ENCODE data around the gene MIOX. TPM values are rescaled to one million over a fixed set of nuclear protein-coding genes. Genes with fewer than 3 reads are reported as not detected.
A peak's percentile ranks its signal among the peaks of the same experiment; 100 is the strongest.

The MIOX gene
- total and polyA plus RNA-seq, 10 of the 15 experiments (the other 5 are each of a cell fraction or from before 2014, with no cell fraction given): 0.10 to 0.31 TPM; not detected in 8

DNA sequence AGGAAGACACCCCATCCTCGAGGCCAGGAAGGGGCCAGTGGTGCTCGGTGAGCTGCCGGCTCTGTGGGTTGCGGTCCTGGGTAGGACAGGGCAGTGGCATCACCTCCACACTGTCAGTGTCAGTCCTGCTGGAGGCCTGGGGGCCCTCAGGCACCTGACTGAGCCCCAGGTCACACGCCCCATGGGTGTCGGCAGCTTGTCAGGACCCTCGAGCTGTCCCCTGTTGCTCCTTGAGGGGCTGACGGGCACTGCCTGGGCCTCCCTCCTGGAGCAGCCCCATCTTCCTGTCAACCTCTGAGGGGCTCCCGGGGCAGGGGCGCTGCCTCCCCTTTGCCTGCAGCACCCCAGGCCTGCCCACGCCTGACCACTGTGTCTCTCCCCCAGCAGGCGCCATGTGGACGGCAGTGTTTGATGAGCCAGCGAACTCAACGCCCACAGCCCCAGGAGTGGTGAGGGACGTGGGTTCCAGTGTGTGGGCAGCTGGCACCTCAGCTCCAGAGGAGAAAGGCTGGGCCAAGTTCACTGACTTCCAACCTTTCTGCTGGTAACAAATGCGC is 47.3 kb upstream of the MIOX start:
- no peak overlapping the region for H2AFZ ChIP-seq (ENCODE audit: control insufficient read depth, low read depth, low read length)
- FAIRE-seq: no peak
- H3K27ac ChIP-seq (ENCODE audit: control insufficient read depth, insufficient read depth): no peak overlapping the region
- no TSS peak for BruUV-seq (replicated peaks)
- H3K36me3 ChIP-seq (ENCODE audit: control insufficient read depth in 2 of 2, insufficient read depth in 2 of 2, low read length in 1 of 2): peaks cover 3 to 33% of the 10 kb centered on the region in 2 experiments; a peak in 3 of 4 replicates
- DNase-seq (ENCODE audit: low read depth, low spot score): no peak
- ChIA-PET POLR2A (no interaction called here), RAD21 (ENCODE audit: unreplicated experiment) (no interaction called here), SMC1A (ENCODE audit: uncharacterized antibody, unreplicated experiment) (no interaction called here), CTCF (no interaction called here)
- no peak overlapping the region for H3K4me3 ChIP-seq
- TF ChIP-seq POLR2A (IDR thresholded peaks at IDR 0.05; ENCODE audit: low read depth, low read length): 0 out of 2 replicates have a peak, but pooled peaks have one; percentile 18
- no peak for TF ChIP-seq CEBPB (IDR thresholded peaks at IDR 0.05; ENCODE audit: borderline replicate concordance in 1 of 2, low read depth in 2 of 2, low read length in 2 of 2)
- no peaks in the 10 kb centered on the region for H3K4me1 ChIP-seq (ENCODE audit: control insufficient read depth, insufficient read depth, low read length)
- in situ Hi-C loops (cut with MboI) (no loop called here), intact Hi-C loops (cut with micrococcal nuclease; ENCODE audit: unreplicated experiment) (no loop called here)
- H4K20me1 ChIP-seq (ENCODE audit: control insufficient read depth, insufficient read depth): no peaks in the 10 kb centered on the region
- 73% methylated on average over 17 of the region's 17 CpGs for WGBS (ENCODE audit: insufficient coverage, insufficient replicate concordance, low lambda C conversion rate, missing lambda C conversion rate)
- no peak overlapping the region for H3K4me2 ChIP-seq (ENCODE audit: control insufficient read depth, insufficient read depth)
- no peaks in the 10 kb centered on the region for H3K79me2 ChIP-seq (ENCODE audit: control insufficient read depth, insufficient read depth, low read length)
- no peaks in the 10 kb centered on the region for H3K27me3 ChIP-seq (replicated peaks in 1 of 2; ENCODE audit: control insufficient read depth in 2 of 2, insufficient read depth in 2 of 2, low read length in 1 of 2)
- H3K9me3 ChIP-seq (replicated peaks; ENCODE audit: control insufficient read depth, insufficient read depth, low read length): no peaks in the 10 kb centered on the region
- no peak overlapping the region for H3K9ac ChIP-seq (ENCODE audit: control insufficient read depth, insufficient read depth, low read length)
- no peak for ATAC-seq

DNA sequence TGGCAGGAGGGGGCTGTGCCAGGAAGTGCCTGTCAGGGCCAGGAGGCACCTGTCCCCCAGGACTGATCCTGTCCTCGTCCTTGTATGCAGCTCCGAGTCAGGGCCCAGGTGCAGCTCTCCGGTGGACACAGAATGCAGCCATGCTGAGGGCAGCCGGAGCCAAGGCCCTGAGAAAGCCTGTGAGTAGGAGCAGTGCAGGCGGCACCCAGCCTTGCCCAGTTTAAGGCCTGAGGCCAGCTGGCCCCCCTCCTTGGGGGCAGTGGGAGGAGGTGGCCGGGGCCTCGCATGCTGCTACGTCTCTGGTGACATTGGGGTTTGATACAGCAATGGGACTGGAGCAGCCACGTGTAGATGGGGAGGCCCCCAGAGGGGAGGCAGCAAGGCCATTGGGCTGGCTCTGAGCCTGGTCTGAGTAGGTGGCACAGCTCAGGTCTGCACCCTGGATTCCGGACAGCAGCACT is 46.8 kb upstream of the MIOX start:
- POLR2A ChIA-PET: interaction anchor here (0.5 kb wide), 1 partner anchor 74 kb away, joined by 6 read pairs; no protein-coding TSS in a partner anchor
- TF ChIP-seq NFYA (IDR thresholded peaks at IDR 0.05; ENCODE audit: borderline replicate concordance, low read depth, low read length) (no peak), POLR2A (IDR thresholded peaks at IDR 0.05; ENCODE audit: low read depth, low read length) (0 out of 2 replicates have a peak, but pooled peaks have one; percentile 18)

More for the DNA sequence above, 46.8 kb upstream of the MIOX start:
- Histone ChIP-seq H3K4me3 (no peak overlapping the region), H3K79me2 (ENCODE audit: control insufficient read depth, insufficient read depth, low read length) (no peaks in the 10 kb centered on the region), H2AFZ (ENCODE audit: control insufficient read depth, low read depth, low read length) (no peak overlapping the region), H3K4me2 (ENCODE audit: control insufficient read depth, insufficient read depth) (no peak overlapping the region), H3K9ac (ENCODE audit: control insufficient read depth, insufficient read depth, low read length) (no peak overlapping the region), H3K4me1 (ENCODE audit: control insufficient read depth, insufficient read depth, low read length) (no peaks in the 10 kb centered on the region), H3K9me3 (replicated peaks; ENCODE audit: control insufficient read depth, insufficient read depth, low read length) (no peaks in the 10 kb centered on the region), H4K20me1 (ENCODE audit: control insufficient read depth, insufficient read depth) (no peaks in the 10 kb centered on the region), H3K36me3 (ENCODE audit: control insufficient read depth in 2 of 2, insufficient read depth in 2 of 2, low read length in 1 of 2) (peaks cover 3 to 33% of the 10 kb centered on the region in 2 experiments; a peak in 3 of 4 replicates), H3K27me3 (replicated peaks in 1 of 2; ENCODE audit: control insufficient read depth in 2 of 2, insufficient read depth in 2 of 2, low read length in 1 of 2) (no peaks in the 10 kb centered on the region), H3K27ac (ENCODE audit: control insufficient read depth, insufficient read depth) (no peak overlapping the region)
- 87% methylated on average over 7 of the region's 10 CpGs for WGBS (ENCODE audit: insufficient coverage, insufficient replicate concordance, low lambda C conversion rate, missing lambda C conversion rate)
- FAIRE-seq: no peak
- ChIA-PET CTCF (no interaction called here), RAD21 (ENCODE audit: unreplicated experiment) (no interaction called here), SMC1A (ENCODE audit: uncharacterized antibody, unreplicated experiment) (no interaction called here)
- intact Hi-C loops (cut with micrococcal nuclease; ENCODE audit: unreplicated experiment) (no loop called here), in situ Hi-C loops (cut with MboI) (no loop called here)
- no peak for DNase-seq (ENCODE audit: low read depth, low spot score)
- BruUV-seq (replicated peaks): no TSS peak
- ATAC-seq: no peak; the same call in 2 of the 3 replicates
